K562 (cell line): ENCODE results near the gene HMGCLL1. TPM values are rescaled to one million over a fixed set of nuclear protein-coding genes. Genes with fewer than 3 reads are reported as not detected.
A peak's percentile ranks its signal among the peaks of the same experiment; 100 is the strongest.

ENCODE experiments used
- C11orf30 ChIP-seq: fragments of 450-650 bp; IDR thresholded peaks from 2 replicates; pipeline ENCODE4 v1.6.1; 2016; ENCODE audit warnings: low read depth, mild to moderate bottlenecking
- KLF13 ChIP-seq: fragments of 450-650 bp; IDR thresholded peaks from 2 replicates; pipeline ENCODE4 v1.6.1; 2016; ENCODE audit warnings: missing genetic modification characterization, low read depth, mild to moderate bottlenecking, missing compliant biosample characterization, moderate library complexity, borderline replicate concordance
- NEUROD1 ChIP-seq: fragments of 150-350 bp; IDR thresholded peaks from 2 replicates; pipeline ENCODE4 v1.6.1; 2014; ENCODE audit warnings: borderline replicate concordance, low read length, low read depth; ENCODE audit not compliant: partially characterized antibody
- RBM14 ChIP-seq: fragments of 200-400 bp; formaldehyde crosslinking; IDR thresholded peaks from 2 replicates; pipeline ENCODE4 v1.6.1; 2018; ENCODE audit warnings: low read depth, mild to moderate bottlenecking, low read length, moderate library complexity, borderline replicate concordance; ENCODE audit not compliant: insufficient read depth
- ZNF644 ChIP-seq: fragments of 200-800 bp; sonication (Bioruptor generic); IDR thresholded peaks from 2 replicates; pipeline ENCODE4 v1.6.1; 2016; ENCODE audit warnings: low read depth, missing genetic modification characterization, missing compliant biosample characterization
- polyA plus RNA-seq, 8 experiments: library from polyadenylated mRNA; depleted of rRNA in 4 of 8; stranded (reverse) in 5 of 8; unstranded in 3 of 8; fragments of >200 nt; fragmentation: Nextera tagmentation in 2 of 8; fragmentation: Illumina TruSeq in 1 of 8; extraction: Ambion mirVana in 2 of 8; extraction: Trizol in 1 of 8; gene quantifications; 2 replicates each; pipeline versions ENCODE4 v1.2.1 to v1.2.3, GENCODE V29; 2011 to 2014; ENCODE audit warnings: inconsistent platforms in 1 of 8, missing spikeins in 1 of 8
- total RNA-seq, 7 experiments: library from RNA; depleted of rRNA in 6 of 7; stranded (reverse); fragments of >200 nt in 6 of 7; fragmentation: Illumina TruSeq in 2 of 7; extraction: Trizol in 2 of 7; gene quantifications; 2 replicates each; pipeline versions ENCODE4 v1.2.1 to v1.2.3, GENCODE V29; 2011 to 2021; ENCODE audit warnings: low replicate concordance in 1 of 7
- TF ChIP-seq, protein P1 (sequence below): sonication (generic); formaldehyde crosslinking; IDR thresholded peaks from 2 replicates; pipeline ENCODE4 v1.8.0; 2023; ENCODE audit warnings: missing genetic modification reagents, mild to moderate bottlenecking, borderline replicate concordance
- TF ChIP-seq, protein P2 (sequence below): fragments of 200-600 bp; sonication (generic); IDR thresholded peaks from one replicate; pipeline ENCODE4 v1.6.1; 2012; ENCODE audit warnings: mild to moderate bottlenecking, low read depth, low read length, inconsistent platforms
- TF ChIP-seq, protein P3 (sequence below), 2 experiments: fragments of 450-650 bp; IDR thresholded peaks; 2 replicates each; pipeline ENCODE4 v1.6.1; 2016

HMGCLL1 gene
- total and polyA plus RNA-seq, 9 of the 15 experiments (the other 6 are each of a cell fraction or from before 2014, with no cell fraction given): not detected

- TF ChIP-seq, protein P1, sequence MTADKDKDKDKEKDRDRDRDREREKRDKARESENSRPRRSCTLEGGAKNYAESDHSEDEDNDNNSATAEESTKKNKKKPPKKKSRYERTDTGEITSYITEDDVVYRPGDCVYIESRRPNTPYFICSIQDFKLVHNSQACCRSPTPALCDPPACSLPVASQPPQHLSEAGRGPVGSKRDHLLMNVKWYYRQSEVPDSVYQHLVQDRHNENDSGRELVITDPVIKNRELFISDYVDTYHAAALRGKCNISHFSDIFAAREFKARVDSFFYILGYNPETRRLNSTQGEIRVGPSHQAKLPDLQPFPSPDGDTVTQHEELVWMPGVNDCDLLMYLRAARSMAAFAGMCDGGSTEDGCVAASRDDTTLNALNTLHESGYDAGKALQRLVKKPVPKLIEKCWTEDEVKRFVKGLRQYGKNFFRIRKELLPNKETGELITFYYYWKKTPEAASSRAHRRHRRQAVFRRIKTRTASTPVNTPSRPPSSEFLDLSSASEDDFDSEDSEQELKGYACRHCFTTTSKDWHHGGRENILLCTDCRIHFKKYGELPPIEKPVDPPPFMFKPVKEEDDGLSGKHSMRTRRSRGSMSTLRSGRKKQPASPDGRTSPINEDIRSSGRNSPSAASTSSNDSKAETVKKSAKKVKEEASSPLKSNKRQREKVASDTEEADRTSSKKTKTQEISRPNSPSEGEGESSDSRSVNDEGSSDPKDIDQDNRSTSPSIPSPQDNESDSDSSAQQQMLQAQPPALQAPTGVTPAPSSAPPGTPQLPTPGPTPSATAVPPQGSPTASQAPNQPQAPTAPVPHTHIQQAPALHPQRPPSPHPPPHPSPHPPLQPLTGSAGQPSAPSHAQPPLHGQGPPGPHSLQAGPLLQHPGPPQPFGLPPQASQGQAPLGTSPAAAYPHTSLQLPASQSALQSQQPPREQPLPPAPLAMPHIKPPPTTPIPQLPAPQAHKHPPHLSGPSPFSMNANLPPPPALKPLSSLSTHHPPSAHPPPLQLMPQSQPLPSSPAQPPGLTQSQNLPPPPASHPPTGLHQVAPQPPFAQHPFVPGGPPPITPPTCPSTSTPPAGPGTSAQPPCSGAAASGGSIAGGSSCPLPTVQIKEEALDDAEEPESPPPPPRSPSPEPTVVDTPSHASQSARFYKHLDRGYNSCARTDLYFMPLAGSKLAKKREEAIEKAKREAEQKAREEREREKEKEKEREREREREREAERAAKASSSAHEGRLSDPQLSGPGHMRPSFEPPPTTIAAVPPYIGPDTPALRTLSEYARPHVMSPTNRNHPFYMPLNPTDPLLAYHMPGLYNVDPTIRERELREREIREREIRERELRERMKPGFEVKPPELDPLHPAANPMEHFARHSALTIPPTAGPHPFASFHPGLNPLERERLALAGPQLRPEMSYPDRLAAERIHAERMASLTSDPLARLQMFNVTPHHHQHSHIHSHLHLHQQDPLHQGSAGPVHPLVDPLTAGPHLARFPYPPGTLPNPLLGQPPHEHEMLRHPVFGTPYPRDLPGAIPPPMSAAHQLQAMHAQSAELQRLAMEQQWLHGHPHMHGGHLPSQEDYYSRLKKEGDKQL (CRISPR knock-in tag): no peak
- TF ChIP-seq KLF13 (tag) (no peak), NEUROD1 (no peak), RBM14 (no peak), C11orf30 (peak; percentile 30; the same call in 1 of the 2 replicates), ZNF644 (no peak)
- TF ChIP-seq, protein P2, sequence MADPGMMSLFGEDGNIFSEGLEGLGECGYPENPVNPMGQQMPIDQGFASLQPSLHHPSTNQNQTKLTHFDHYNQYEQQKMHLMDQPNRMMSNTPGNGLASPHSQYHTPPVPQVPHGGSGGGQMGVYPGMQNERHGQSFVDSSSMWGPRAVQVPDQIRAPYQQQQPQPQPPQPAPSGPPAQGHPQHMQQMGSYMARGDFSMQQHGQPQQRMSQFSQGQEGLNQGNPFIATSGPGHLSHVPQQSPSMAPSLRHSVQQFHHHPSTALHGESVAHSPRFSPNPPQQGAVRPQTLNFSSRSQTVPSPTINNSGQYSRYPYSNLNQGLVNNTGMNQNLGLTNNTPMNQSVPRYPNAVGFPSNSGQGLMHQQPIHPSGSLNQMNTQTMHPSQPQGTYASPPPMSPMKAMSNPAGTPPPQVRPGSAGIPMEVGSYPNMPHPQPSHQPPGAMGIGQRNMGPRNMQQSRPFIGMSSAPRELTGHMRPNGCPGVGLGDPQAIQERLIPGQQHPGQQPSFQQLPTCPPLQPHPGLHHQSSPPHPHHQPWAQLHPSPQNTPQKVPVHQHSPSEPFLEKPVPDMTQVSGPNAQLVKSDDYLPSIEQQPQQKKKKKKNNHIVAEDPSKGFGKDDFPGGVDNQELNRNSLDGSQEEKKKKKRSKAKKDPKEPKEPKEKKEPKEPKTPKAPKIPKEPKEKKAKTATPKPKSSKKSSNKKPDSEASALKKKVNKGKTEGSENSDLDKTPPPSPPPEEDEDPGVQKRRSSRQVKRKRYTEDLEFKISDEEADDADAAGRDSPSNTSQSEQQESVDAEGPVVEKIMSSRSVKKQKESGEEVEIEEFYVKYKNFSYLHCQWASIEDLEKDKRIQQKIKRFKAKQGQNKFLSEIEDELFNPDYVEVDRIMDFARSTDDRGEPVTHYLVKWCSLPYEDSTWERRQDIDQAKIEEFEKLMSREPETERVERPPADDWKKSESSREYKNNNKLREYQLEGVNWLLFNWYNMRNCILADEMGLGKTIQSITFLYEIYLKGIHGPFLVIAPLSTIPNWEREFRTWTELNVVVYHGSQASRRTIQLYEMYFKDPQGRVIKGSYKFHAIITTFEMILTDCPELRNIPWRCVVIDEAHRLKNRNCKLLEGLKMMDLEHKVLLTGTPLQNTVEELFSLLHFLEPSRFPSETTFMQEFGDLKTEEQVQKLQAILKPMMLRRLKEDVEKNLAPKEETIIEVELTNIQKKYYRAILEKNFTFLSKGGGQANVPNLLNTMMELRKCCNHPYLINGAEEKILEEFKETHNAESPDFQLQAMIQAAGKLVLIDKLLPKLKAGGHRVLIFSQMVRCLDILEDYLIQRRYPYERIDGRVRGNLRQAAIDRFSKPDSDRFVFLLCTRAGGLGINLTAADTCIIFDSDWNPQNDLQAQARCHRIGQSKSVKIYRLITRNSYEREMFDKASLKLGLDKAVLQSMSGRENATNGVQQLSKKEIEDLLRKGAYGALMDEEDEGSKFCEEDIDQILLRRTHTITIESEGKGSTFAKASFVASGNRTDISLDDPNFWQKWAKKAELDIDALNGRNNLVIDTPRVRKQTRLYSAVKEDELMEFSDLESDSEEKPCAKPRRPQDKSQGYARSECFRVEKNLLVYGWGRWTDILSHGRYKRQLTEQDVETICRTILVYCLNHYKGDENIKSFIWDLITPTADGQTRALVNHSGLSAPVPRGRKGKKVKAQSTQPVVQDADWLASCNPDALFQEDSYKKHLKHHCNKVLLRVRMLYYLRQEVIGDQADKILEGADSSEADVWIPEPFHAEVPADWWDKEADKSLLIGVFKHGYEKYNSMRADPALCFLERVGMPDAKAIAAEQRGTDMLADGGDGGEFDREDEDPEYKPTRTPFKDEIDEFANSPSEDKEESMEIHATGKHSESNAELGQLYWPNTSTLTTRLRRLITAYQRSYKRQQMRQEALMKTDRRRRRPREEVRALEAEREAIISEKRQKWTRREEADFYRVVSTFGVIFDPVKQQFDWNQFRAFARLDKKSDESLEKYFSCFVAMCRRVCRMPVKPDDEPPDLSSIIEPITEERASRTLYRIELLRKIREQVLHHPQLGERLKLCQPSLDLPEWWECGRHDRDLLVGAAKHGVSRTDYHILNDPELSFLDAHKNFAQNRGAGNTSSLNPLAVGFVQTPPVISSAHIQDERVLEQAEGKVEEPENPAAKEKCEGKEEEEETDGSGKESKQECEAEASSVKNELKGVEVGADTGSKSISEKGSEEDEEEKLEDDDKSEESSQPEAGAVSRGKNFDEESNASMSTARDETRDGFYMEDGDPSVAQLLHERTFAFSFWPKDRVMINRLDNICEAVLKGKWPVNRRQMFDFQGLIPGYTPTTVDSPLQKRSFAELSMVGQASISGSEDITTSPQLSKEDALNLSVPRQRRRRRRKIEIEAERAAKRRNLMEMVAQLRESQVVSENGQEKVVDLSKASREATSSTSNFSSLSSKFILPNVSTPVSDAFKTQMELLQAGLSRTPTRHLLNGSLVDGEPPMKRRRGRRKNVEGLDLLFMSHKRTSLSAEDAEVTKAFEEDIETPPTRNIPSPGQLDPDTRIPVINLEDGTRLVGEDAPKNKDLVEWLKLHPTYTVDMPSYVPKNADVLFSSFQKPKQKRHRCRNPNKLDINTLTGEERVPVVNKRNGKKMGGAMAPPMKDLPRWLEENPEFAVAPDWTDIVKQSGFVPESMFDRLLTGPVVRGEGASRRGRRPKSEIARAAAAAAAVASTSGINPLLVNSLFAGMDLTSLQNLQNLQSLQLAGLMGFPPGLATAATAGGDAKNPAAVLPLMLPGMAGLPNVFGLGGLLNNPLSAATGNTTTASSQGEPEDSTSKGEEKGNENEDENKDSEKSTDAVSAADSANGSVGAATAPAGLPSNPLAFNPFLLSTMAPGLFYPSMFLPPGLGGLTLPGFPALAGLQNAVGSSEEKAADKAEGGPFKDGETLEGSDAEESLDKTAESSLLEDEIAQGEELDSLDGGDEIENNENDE: no peak
- TF ChIP-seq, protein P3, sequence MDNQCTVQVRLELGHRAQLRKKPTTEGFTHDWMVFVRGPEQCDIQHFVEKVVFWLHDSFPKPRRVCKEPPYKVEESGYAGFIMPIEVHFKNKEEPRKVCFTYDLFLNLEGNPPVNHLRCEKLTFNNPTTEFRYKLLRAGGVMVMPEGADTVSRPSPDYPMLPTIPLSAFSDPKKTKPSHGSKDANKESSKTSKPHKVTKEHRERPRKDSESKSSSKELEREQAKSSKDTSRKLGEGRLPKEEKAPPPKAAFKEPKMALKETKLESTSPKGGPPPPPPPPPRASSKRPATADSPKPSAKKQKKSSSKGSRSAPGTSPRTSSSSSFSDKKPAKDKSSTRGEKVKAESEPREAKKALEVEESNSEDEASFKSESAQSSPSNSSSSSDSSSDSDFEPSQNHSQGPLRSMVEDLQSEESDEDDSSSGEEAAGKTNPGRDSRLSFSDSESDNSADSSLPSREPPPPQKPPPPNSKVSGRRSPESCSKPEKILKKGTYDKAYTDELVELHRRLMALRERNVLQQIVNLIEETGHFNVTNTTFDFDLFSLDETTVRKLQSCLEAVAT (IDR thresholded peaks at IDR 0.05): no peak
These were observed 67.7 kb downstream of the HMGCLL1 start (continued) for GRCh38 chr6:55511122-55511800.
